HEK293T (cell line): ENCODE data around the gene ATP5IF1.

Source experiments
- BHLHE40 ChIP-seq: fragments of 450-650 bp; IDR thresholded peaks from 2 replicates; pipeline ENCODE4 v1.6.1; 2016; ENCODE audit warnings: mild to moderate bottlenecking, moderate library complexity, borderline replicate concordance
- FOXA1 ChIP-seq: fragments of 450-650 bp; IDR thresholded peaks from 2 replicates; pipeline ENCODE4 v1.6.1; 2016; ENCODE audit warnings: mild to moderate bottlenecking
- FOXM1 ChIP-seq: fragments of 450-650 bp; IDR thresholded peaks from 2 replicates; pipeline ENCODE4 v1.6.1; 2017; ENCODE audit warnings: mild to moderate bottlenecking, borderline replicate concordance
- NFRKB ChIP-seq: fragments of 450-650 bp; IDR thresholded peaks from 2 replicates; pipeline ENCODE4 v1.6.1; 2016; ENCODE audit warnings: mild to moderate bottlenecking, moderate library complexity
- PKNOX1 ChIP-seq: fragments of 450-650 bp; IDR thresholded peaks from 2 replicates; pipeline ENCODE4 v1.6.1; 2016
- SUZ12 ChIP-seq: fragments of 450-650 bp; IDR thresholded peaks from 2 replicates; pipeline ENCODE4 v1.6.1; 2016; ENCODE audit warnings: mild to moderate bottlenecking

GRCh38 chr1:28257736-28258135, 21.8 kb downstream of the ATP5IF1 start:
- TF ChIP-seq NFRKB (no peak), FOXM1 (no peak), PKNOX1 (no peak), BHLHE40 (no peak), FOXA1 (no peak), SUZ12 (no peak)
